Measurements from ENCODE around the gene GALNT17.
"Not testable (repeated sequence)": the region's sequence is repeated elsewhere in the genome, so short reads cannot be mapped to it uniquely, and the experiment has no call there.

GALNT17 gene

DNA sequence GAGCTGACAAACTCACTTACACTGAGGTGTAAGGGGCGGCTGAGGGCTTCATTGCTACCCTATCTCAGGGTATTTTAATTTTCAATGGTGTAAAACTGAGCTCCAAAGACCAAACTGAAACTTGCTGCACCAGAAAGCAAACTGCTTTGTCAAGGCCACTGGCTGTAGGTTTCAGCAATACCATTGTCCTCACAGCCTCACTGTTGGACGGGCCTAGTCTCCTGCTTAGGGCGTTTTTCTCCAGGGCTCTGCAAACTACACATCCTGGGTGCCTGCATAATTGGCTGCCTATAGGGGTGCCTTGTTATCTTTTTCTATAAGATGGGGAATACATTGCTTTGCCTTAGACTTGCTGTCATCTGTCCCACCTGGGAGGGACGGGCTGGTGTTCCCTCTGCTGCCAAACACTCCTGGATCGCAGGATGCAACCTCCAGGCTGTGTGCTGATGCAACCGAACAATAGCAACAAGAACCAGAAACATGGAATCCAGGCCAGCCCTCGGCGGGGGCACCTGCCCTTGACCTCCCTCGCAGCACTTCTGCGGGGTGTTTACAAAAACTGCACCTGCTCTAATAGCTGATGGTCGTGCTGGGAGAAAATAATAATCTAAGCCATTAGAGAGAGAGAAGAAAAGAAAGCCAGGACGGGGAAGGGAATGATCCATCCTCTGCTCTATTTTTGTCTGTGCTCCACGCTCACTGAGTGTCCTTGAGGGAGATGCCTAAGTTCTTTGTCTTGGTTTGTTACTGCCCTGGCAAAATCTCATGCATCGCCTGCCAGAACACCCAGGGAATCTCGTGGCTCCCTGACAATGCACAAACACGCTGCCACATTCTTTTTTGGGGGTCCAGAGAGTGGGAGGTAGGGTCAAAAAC is 104.5 kb downstream of the GALNT17 start:
- no peak for DNase-seq (ENCODE audit: low read depth)

DNA sequence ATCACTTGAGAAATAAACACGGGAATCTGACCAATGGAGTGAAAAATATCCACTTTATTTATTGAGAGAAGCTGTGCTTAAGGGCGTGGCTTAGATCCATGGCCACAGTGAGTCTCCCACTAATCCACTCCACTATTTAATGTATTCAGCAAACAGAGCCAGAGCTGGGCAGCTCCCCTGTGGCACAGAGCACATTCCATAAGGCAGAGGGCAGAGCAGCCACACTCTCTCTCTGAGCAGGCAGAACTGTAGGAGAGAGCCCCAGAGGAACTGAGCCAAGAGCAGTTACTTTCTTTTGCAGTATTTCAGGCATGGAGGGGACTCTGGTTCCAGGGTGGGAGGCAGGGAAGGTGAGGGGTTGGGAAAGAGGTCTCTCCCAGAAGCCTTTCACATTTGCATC is 106.0 kb downstream of the GALNT17 start:
- no peak for DNase-seq (ENCODE audit: low read depth)

DNA sequence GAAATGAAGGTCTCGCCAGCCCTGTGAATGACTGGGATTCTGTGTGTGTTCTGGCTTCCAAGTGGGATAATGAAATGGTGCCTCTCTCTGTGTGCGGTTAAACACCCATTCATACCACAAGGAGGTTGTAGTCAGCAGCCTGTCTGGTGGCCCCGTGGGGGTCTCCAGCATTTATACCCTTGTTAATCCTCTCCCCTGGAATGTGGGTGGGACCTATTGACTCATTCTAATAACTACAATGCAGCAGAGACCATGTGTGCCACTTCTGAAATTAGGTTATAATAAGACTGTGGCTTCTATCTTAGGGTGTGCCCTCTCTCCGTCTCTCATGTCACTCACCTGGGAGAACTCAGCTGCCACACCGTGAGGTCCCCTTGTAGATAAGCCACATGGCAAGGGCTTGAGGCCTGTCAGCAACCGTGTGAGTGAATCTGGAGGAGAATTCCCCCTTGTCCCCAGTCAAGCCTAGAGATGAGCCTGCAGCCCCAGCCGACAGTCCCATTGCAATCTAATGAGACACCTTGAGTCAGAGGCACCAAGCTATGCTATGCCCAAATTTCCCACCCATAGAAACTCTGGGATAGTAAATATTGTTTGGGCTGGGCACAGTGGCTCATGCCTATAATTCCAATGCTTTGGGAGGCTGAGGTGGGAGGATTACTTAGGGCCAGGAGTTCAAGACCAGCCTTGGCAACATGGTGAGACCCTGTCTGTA is 106.8 kb downstream of the GALNT17 start:
- DNase-seq (ENCODE audit: low read depth): no peak

DNA sequence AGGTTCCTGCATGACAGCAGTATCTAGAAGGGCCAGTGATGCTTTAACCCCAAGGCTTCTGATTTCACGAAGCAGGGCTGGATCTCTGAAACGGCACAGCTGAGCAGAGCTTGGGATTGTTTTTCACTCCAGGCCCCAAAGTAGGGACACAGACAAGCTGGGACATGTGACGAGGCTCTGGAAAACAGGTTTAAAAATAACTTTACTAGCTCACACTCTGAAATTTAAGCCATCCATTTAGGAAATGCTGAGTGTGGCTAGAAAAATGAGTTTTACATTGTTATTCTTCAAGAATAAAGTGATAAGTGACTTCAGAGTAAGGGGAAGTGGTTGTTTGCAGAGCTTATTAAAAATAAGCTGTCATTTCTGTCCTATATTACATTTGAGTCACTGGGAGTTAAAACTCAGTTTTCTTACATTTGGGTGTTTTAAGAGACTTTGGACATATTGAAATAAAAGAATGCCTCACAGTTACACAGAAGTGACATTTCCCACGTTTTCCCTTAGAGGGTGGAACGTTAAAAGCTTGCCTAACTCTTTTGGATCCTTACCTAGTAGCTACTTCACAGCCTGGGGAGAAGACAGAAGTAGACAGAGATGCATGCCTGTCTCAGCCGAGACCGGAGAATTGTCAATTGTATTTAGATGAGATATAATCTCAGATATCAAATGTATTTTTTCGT is 107.8 kb downstream of the GALNT17 start:
- DNase-seq (ENCODE audit: low read depth): no peak

DNA sequence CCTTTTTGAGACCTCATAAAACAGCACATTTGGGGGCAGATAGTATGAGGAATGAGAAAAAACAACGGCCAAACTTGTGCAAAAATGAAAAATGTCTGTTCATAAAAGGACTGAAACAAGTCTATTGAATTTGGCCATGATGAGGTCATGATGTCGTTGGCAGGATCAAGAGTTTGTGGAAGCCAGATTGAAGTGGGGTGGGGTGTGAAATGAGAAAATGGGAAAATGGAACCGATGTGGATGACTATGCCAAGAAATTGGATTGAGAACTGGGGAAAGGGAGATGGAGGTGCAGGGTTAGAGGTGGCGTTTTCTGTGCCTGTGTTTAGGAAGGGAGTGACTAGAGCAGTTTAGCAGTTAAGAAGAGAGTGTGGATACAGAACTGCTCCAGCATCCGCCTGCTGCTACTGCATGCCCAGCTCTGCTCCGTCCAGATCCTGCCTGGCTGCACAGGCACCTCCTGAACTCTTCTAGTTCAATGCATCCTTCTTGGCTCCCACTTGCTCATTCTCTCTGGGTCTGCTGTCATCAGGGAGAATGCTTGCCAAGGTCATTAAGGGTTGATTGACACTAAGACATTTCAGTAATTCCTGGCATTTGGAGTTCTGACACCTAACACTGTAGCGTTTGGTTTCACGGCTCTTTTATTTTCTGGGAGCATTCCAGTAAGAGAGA is 111.9 kb downstream of the GALNT17 start:
- no peak for DNase-seq (ENCODE audit: low read depth)

DNA sequence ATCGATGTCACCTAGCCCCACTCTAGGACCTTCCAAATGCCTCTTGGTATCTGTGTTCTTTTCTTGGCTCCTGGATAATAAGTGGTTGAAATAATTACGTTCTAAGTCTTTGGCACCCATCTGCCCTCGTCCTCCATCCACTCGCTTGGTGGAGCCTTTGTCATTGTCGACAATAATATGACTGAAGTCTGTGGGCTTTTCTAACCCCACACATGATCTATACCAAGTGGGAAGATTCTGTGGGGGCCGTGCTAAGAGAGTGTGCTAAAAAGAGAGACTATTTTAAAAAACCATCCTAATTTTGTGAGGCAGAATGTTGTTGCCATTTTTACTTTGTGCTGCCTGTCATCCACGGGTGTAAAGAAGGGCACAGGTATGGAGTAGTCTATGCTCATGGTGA is 113.1 kb downstream of the GALNT17 start:
- no peak for DNase-seq (ENCODE audit: low read depth)

DNA sequence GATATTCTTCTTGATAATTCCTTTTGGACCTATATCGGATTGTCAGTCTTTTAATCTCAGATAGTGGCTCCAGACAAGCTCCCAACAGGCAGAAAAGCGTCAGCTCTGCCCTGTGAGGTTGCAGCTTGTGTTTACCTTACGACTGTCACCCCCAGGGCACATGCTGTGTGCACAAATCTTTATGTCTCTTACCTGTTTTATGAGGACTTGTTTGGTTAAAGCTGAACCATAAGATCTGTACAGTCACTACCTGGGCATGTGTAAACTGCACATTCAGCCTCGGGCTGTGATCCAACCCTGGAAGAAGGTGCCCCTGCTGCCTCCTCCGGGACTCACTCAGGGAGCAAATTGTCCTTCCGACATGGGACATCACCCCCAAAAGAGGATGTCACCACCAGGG is 119.8 kb downstream of the GALNT17 start:
- no peak for DNase-seq (ENCODE audit: low read depth)

DNA sequence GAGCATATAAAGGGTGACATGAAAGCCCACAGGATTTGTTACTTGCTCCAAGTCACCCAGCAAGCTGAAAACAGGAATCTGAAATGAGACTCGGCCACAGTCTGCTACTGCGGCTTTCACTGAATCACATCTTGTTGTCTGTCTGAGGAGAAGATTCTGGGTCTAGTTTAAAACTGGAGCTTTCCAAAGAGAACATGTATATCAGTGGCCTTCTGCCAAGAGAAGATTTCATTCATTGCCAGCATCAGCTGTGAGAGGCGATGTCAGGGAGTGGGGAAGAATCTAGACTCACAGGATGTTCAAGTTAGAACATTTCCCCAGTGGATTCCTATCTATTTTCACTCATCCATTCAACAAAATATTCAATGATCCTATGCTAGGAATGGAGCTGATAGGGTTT is 122.8 kb downstream of the GALNT17 start:
- no peak for DNase-seq (ENCODE audit: low read depth)

DNA sequence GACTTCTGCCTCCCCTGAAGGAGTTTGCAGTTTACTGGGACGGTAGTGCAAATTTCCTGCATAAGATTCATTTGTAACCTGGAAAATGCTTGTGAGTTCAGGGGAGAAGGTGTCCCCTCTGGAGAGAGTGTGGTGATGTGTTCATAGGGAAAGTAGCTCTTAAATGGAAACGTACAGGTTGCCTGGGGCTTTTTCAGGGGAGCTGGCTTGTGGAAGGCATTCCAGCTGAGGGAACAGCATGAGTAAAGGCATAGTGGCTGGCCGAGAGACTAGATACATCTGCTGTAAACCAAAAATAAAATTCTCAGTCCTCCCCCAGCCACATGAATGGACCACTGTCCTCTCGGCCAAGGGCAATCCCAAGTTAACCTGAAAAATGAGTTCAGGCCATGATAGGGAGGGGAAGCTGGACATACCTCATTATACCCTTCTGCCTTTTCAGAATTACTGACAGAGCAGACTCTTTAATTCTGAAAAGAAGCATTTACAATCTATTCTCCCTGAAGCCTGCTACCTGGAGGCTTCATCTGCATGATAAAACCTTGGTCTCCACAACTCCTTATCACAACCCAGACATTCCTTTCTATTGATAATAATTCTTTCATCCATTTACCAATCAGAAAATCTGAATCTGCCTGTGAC is 123.7 kb downstream of the GALNT17 start:
- no peak for DNase-seq (ENCODE audit: low read depth)

DNA sequence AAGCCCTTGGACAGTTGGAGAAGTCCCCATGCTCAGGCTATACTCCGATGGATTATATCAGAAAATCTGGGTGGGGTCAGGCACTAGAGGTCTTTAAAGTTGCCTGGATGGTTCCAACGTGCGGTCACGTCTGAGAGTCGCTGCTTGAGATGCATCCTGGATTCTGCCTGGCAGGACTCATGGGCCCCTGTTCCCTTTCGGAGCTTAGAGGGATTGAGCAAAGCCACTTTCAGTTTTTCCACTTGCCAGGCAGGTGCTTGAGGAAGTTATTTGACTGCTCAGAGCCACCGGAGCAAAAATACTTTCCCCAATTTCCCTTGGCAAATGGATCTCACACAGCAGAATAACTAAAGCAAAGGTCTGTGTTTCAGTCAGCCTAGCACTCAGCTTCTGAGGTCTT is 129.1 kb downstream of the GALNT17 start:
- DNase-seq (ENCODE audit: low read depth): no peak

DNA sequence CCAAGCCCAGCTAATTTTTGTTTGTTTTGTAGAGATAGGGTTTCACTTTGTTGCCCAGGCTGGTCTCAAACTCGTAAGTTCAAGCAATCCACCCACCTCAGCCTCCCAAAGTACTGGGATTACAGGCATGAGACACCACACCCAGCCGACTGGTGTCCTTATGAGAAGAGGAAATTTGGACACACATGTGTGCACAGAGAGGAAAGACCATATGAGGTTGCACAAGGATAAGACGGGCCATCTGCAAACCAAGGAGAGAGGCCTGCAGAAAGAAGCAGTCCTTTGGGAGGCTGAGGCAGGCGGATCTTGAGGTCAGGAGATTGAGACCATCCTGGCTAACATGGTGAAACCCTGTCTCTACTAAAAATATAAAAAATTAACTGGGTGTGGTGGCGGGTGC is 130.9 kb downstream of the GALNT17 start:
- not testable (repeated sequence) for DNase-seq (ENCODE audit: low read depth)

DNA sequence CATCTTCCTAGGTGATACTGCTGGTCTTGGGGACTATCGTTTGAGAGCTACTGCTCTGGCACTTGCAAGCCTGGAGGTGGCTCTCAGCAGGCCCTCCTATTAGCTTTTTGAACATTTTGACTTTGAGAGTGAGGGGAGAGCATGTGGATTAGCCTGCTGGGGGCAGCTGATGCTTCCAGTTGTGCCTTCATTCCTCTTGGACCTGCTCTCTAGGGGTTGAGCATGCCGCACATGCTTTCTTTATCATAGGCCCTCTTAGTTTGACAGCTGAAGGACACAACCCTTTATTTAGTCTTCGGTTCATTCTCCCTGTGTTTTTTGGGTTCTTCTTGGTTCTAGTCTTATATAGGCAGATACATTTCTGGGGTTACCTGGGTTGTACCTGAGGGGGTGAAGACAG is 132.1 kb downstream of the GALNT17 start:
- DNase-seq (ENCODE audit: low read depth): no peak

DNA sequence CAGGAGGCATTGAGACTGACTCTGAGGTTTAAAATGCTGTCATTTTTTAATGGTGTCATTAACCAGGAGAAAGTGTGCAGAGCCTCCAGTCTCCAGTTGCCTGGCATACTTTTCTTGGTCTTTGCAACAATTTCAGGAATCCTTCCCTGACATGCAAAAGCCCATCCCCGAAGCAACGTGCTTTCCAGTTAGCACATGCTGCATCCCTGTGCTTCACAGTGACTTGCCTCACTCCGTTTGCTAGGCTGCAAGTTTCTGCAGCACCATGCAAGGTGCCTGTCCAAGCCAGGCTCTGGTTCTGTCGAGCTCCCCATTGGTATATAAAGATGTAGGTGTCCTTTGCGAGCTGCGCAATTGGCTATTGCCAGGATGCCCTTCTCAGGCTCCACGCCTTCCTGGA is 135.0 kb downstream of the GALNT17 start:
- DNase-seq (ENCODE audit: low read depth): no peak

DNA sequence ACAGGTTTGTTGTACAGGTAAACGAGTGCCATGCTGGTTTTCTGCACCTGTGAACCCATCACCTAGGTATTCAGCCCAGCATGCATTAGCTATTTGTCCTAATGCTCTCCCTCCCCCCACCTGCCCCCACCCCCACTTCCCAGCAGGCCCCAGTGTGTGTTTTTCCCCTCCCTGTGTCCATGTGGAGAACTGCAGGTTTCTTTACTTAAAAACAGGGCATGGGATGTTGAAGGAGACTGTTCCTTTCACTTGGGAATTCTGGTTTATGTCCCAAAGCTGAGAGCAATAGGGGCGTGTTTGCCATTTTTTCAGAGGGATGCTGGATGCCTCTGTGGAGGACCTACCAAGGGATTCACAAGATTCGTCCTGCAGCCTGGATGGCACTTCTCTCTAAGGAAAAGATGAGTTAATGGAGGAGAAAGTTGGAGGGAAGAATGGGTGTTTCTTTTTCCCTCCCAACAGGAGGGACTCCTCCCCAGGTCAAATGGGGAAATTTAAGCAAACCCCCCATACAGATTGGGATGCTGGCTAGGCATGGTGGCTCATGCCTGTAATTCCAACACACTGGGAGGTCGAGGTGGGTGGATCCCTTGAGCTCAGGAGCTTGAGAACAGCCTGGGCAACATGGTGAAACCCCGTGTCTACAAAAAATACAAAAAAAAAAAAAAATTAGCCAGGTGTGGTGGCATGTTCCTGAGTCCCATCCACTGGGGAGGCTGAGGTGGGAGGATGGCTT is 136.0 kb downstream of the GALNT17 start:
- DNase-seq (ENCODE audit: low read depth): no peak

DNA sequence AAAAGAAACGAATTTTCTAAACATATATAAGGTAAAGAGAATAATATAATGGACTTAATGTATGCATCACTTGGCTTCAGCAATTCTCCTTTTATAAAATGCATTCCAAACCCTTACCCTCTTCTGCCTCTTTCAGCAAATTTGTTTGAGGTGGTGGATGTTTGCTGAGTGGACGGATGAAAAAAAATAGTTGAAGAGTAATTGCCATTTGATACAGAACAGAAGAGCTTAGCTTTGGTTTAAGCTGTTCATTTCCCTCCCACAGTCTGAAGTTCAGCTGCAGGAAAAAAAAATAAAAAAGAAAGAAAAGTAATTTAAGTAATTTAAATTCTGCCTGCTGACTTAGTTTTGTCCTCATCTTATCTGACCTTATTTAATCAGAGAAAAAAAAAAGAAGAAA is 138.6 kb downstream of the GALNT17 start:
- no peak for DNase-seq (ENCODE audit: low read depth)

DNA sequence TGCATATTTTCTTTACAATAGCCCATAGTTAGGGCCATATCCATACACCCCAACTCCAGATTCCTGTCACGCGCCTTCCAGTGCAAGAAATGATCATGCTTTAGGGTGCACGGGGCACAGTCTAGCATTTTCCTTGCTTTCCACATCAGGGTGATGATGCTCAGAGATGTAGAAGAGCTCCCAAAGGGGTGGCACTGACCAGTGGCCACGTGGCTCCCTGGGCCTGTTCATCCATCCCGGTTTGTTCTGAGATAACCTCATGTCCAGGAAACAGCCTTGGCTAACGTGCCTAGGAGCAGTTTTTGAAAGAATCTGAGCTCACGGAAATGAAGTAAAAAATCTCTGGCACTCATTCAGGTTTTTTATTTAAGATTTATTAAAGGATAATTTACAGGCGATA is 139.3 kb downstream of the GALNT17 start:
- no peak for DNase-seq (ENCODE audit: low read depth)

DNA sequence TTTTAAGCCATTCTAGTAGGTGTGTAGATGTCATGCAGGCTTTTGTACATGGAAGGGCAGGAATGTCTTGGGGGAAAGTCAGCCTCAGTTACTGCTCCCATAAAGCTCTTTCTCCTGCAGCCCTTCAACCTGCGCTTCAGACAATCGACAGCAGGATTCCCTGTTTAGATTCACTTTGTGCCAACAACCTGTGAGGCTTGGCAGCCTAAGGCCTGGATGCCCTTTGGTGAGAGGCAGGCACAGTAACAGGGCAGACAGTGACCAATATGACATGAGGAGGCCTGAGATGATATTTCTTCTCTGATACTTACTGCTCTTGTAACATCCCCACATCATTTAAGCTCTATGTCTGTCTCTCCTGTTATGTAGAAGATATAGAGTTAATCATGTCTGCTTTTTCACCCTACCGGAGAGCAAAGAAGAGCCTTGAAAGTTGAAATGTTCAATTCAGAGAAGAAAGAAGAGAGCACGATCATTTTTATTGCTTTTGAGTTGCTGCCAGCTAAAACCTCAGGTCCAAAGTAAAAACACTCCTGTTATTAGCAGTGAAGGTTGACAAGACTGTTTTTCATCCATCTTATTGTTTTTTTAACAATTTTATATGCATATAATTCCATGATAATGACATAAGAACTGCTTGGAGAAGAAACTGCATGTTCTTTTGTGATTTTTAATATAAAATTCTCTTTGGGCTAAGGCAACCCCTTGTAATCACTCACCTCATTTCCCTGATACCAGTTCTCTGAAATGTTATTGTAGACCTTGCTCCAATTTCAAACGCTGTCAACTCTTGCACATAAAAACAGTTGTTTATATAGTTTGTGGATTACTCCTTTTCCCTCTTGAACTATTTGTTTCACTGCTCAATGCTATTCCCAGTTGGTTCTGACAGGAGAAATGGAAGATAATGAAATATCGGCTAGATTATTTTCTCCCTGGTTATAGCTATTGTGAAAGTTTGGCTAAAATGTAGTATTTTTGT is 140.9 kb downstream of the GALNT17 start:
- DNase-seq (ENCODE audit: low read depth): no peak

DNA sequence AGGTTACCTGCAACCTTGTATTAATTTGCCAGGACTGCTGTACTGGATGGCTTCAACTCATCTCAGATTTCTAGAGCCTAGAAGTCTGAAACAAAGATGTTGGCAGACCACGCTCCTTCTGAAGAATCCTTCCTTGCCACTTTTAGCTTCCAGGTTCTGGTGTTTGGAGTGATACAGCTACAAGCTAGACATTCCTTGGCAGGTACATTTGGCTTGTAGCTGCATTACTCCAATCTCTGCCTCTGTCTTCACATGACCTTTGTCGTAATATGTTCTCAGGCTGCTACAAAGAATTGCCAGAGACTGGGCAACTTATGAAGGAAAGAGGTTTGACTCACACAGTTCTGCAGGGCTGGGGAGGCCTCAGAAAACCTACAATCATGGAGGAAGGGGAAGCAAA is 146.3 kb downstream of the GALNT17 start:
- no peak for DNase-seq (ENCODE audit: low read depth)

DNA sequence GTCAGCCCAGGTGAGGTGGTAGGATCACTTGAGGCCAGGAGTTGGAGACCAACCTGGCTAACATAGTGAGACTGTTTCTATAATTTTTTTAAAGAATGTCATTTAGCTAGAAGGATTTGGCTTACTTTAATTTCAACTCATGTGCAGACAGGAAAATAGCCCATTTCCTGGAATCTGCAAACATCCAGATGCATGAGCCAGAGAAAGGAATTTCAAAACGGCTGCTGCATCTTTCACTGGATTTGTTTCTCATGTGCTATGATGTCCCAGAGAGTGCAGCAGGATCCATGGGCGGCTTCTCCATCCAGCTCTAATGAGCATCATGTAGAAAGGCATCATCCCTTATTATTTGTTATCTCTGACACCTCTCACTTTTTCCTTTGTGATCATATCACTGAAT is 149.3 kb downstream of the GALNT17 start:
- no peak for DNase-seq (ENCODE audit: low read depth)

DNA sequence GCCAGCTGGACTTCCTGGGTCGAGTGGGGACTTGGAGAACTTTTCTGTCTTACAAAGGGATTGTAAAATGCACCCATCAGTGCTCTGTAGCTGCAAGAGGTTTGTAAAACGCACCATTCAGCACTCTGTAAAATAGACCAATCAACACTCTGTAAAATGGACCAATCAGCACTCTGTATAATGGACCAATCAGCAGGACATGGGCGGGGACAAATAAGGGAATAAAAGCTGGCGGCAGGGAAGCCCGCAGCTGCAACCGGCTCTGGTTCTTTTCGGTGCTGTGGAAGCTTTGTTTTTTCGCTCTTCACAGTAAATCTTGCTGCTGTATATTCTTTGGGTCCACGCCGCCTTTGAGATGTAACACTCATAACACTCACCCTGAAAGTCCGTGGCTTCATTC is 151.9 kb downstream of the GALNT17 start:
- no peak for DNase-seq (ENCODE audit: low read depth)

Data from fibroblast of the conjunctiva (primary cell).